Measurements from ENCODE around the gene KRT74. TPM values are rescaled to one million over a fixed set of nuclear protein-coding genes. Genes with fewer than 3 reads are reported as not detected.

Gene KRT74
- total and polyA plus RNA-seq, 4 donors = not detected

DNA sequence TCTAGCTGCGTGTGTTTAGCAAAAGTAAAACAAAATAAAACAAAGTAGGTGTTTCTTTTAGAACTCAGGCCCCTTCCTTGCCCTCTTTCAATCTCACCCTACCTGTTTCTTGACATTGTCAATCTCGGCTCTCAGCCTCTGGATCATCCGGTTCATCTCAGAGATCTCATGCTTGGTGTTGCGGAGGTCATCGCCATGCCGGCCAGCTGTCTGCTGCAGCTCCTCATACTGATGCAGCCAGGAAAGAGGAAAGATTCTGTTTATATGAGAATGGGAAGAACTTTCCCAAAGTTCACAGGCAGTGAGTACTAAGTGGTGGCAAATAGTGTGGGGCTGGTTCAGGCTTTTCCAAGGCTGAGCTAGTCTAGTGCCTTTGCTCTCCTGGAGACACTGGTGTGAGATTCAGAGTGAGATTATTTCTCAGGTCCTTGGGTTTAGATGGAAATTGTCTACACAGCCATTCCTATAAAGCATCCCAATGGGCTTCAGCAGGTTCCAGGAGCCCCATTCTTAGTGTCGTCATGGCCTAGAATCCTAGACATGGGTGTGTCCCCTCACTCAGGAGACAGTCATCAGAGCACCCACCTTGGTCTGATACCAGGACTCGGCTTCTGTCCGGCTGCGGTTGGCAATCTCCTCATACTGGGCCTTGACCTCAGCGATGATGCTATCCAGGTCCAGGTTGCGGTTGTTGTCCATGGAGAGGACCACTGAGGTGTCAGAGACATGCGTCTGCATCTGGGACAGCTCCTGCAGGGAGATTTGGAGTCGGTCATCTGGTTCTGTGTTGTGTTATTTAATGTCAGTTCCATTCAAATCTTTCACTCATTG, 56.4 kb downstream of the KRT74 start (continued):
- TF ChIP-seq CTCF (IDR thresholded peaks at IDR 0.05; ENCODE audit: low read depth, low read length, missing input control) = no peak

DNA sequence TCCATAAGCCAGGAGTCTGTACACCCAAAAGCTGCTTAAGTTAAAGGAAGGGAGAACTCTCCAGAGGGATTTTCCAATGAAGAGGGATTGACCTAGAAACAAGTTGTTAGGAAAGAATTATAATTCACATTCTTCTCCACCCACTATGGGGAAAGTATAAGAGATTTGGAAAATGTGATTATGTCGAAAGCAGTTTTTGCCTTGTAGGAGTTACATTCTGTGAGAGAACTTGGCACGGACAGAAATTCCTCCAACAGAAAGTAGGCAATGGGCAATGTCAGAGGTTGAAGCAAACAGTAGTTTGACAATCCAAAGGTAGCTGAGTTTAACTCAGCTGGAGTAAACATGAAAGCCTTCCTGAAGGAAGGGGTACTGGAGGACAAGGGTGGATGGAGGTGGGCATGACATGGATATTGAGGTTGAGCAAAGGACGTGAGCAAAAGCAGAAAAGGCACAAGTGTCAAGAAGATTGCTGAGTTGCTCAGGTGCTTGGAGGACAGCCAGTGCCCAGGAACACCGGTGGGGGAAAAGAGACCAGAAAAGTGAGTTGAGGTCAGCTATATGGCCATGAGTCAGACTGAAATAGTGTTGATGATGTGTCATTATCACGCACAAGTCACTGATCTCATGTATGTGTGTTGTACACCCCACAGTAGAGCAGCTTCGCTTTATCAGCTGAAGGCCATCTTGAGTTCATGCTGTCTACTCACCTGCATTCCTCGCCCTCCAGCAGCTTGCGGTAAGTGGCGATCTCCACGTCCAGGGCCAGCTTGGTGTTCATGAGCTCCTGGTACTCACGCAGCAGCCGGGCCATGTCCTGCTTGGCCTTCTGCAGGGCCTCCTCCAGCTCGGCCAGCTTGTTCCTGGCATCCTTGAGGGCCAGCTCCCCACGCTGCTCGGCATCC, 57.5 kb downstream of the KRT74 start:
- H3K27ac ChIP-seq (ENCODE audit: low read depth in 1 of 2, low read length in 2 of 2) = no peak overlapping the region
- H3K27me3 ChIP-seq (ENCODE audit: control insufficient read depth in 4 of 4, insufficient read depth in 4 of 4, low read length in 3 of 4) = no peaks in the 10 kb centered on the region
- TF ChIP-seq SP1 (IDR thresholded peaks at IDR 0.05) (no peak), HNF4A (conservative IDR thresholded peaks at IDR 0.05) (no peak), GABPA (IDR thresholded peaks at IDR 0.05 in 1 of 2, conservative IDR thresholded peaks at IDR 0.05 in 1 of 2) (no peak), RXRA (IDR thresholded peaks at IDR 0.05) (no peak), MAX (IDR thresholded peaks at IDR 0.05) (no peak), TAF1 (conservative IDR thresholded peaks at IDR 0.05) (no peak), YY1 (IDR thresholded peaks at IDR 0.05) (no peak), HNF4G (IDR thresholded peaks at IDR 0.05) (no peak), FOXA2 (IDR thresholded peaks at IDR 0.05) (no peak), FOXA1 (IDR thresholded peaks at IDR 0.05) (no peak), CTCF (IDR thresholded peaks at IDR 0.05; ENCODE audit: low read depth, low read length, missing input control) (no peak), JUND (IDR thresholded peaks at IDR 0.05) (no peak), NR2F2 (IDR thresholded peaks at IDR 0.05) (no peak)
- TF ChIP-seq, protein P1, sequence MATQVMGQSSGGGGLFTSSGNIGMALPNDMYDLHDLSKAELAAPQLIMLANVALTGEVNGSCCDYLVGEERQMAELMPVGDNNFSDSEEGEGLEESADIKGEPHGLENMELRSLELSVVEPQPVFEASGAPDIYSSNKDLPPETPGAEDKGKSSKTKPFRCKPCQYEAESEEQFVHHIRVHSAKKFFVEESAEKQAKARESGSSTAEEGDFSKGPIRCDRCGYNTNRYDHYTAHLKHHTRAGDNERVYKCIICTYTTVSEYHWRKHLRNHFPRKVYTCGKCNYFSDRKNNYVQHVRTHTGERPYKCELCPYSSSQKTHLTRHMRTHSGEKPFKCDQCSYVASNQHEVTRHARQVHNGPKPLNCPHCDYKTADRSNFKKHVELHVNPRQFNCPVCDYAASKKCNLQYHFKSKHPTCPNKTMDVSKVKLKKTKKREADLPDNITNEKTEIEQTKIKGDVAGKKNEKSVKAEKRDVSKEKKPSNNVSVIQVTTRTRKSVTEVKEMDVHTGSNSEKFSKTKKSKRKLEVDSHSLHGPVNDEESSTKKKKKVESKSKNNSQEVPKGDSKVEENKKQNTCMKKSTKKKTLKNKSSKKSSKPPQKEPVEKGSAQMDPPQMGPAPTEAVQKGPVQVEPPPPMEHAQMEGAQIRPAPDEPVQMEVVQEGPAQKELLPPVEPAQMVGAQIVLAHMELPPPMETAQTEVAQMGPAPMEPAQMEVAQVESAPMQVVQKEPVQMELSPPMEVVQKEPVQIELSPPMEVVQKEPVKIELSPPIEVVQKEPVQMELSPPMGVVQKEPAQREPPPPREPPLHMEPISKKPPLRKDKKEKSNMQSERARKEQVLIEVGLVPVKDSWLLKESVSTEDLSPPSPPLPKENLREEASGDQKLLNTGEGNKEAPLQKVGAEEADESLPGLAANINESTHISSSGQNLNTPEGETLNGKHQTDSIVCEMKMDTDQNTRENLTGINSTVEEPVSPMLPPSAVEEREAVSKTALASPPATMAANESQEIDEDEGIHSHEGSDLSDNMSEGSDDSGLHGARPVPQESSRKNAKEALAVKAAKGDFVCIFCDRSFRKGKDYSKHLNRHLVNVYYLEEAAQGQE (IDR thresholded peaks at IDR 0.05) = no peak
- DNase-seq (ENCODE audit: low spot score) = peak; percentile 29
- H3K4me1 ChIP-seq (ENCODE audit: control insufficient read depth in 4 of 4, insufficient read depth in 4 of 4, low read length in 3 of 4) = no peaks in the 10 kb centered on the region
- no peak overlapping the region for H3K4me3 ChIP-seq (ENCODE audit: low read depth in 1 of 3, low read length in 3 of 3)
- H3K9ac ChIP-seq (ENCODE audit: low read depth in 1 of 2, low read length in 2 of 2) = no peak overlapping the region
- H3K36me3 ChIP-seq (ENCODE audit: control insufficient read depth in 4 of 4, insufficient read depth in 3 of 4, low read depth in 1 of 4, low read length in 3 of 4) = no peaks in the 10 kb centered on the region
- peaks cover 0 to 3% (median 0%) of the 10 kb centered on the region in 4 donors for H3K9me3 ChIP-seq (ENCODE audit: control insufficient read depth in 4 of 4, low read length in 3 of 4)
- WGBS = 84% methylated on average over 15 of the region's 15 CpGs

Other genes starting within 250 kb of the KRT74 start
- not detected for gene KRT85, start 206.4 kb downstream of the KRT74 start, total RNA-seq
- not detected for gene KRT85, start 206.4 kb downstream of the KRT74 start, polyA plus RNA-seq
- not detected for gene KRT84, start 188.2 kb downstream of the KRT74 start, total RNA-seq
- gene KRT84, start 188.2 kb downstream of the KRT74 start, polyA plus RNA-seq = not detected
- not detected for gene KRT82, start 167.5 kb downstream of the KRT74 start, total RNA-seq
- gene KRT82, start 167.5 kb downstream of the KRT74 start, polyA plus RNA-seq = not detected
- not detected for gene KRT75, start 139.5 kb downstream of the KRT74 start, total RNA-seq
- not detected for gene KRT75, start 139.5 kb downstream of the KRT74 start, polyA plus RNA-seq
- gene KRT6B, start 121.7 kb downstream of the KRT74 start, total RNA-seq = under 1 TPM in 1 of 2 donors, not detected in 1; 0.23 TPM
- not detected for gene KRT6B, start 121.7 kb downstream of the KRT74 start, polyA plus RNA-seq
- under 1 TPM in 1 of 2 donors, not detected in 1; 0.61 TPM for gene KRT6C, start 100.0 kb downstream of the KRT74 start, total RNA-seq
- not detected for gene KRT6C, start 100.0 kb downstream of the KRT74 start, polyA plus RNA-seq
- gene KRT6A, start 80.6 kb downstream of the KRT74 start, total RNA-seq = under 1 TPM in 1 of 2 donors, not detected in 1; 0.05 TPM
- gene KRT6A, start 80.6 kb downstream of the KRT74 start, polyA plus RNA-seq = under 1 TPM in 1 of 2 donors, not detected in 1; 0.02 TPM
- gene KRT5, start 53.4 kb downstream of the KRT74 start, total RNA-seq = not detected
- under 1 TPM in 1 of 2 donors, not detected in 1; 0.08 TPM for gene KRT5, start 53.4 kb downstream of the KRT74 start, polyA plus RNA-seq
- not detected for gene KRT71, start 20.7 kb downstream of the KRT74 start, total RNA-seq
- gene KRT71, start 20.7 kb downstream of the KRT74 start, polyA plus RNA-seq = not detected
- gene KRT72, start 27.6 kb upstream of the KRT74 start, total RNA-seq = not detected
- gene KRT72, start 27.6 kb upstream of the KRT74 start, polyA plus RNA-seq = not detected
- gene KRT73, start 44.7 kb upstream of the KRT74 start, total RNA-seq = not detected
- not detected for gene KRT73, start 44.7 kb upstream of the KRT74 start, polyA plus RNA-seq
- not detected for gene KRT2, start 78.4 kb upstream of the KRT74 start, total RNA-seq
- gene KRT2, start 78.4 kb upstream of the KRT74 start, polyA plus RNA-seq = not detected
- gene KRT1, start 106.6 kb upstream of the KRT74 start, total RNA-seq = 1 to 10 TPM in 1 of 2 donors, not detected in 1; 2.7 TPM
- gene KRT1, start 106.6 kb upstream of the KRT74 start, polyA plus RNA-seq = under 1 TPM in 1 of 2 donors, not detected in 1; 0.14 TPM
- gene KRT77, start 129.7 kb upstream of the KRT74 start, total RNA-seq = not detected
- gene KRT77, start 129.7 kb upstream of the KRT74 start, polyA plus RNA-seq = not detected
- not detected for gene KRT76, start 203.5 kb upstream of the KRT74 start, total RNA-seq
- gene KRT76, start 203.5 kb upstream of the KRT74 start, polyA plus RNA-seq = not detected
- not detected for gene KRT3, start 222.3 kb upstream of the KRT74 start, total RNA-seq
- gene KRT3, start 222.3 kb upstream of the KRT74 start, polyA plus RNA-seq = not detected
- gene KRT4, start 240.3 kb upstream of the KRT74 start, total RNA-seq = under 1 TPM in 1 of 2 donors, not detected in 1; 0.05 TPM
- under 1 TPM in 1 of 2 donors, not detected in 1; 0.23 TPM for gene KRT4, start 240.3 kb upstream of the KRT74 start, polyA plus RNA-seq

All from liver (tissue), 9 donors.